ENCODE measurements around the gene FHIP1A. TPM values are rescaled to one million over a fixed set of nuclear protein-coding genes. Genes with fewer than 3 reads are reported as not detected.
A peak's percentile ranks its signal among the peaks of the same experiment; 100 is the strongest.

The FHIP1A gene
- total RNA-seq, 2 donors from 2014 or later = 13.0 to 14.2 TPM

GRCh38 chr4:151415978-151416377, 7.0 kb downstream of the FHIP1A start:
- DNase-seq = no peak
- peak in 1 of 2 donors; percentile 44 for ATAC-seq
- intact Hi-C loops (cut with DNase I) = no loop called here

- intact Hi-C loops (cut with DNase I) = no loop called here
- no peak for DNase-seq
- ATAC-seq = no peak
Measured at GRCh38 chr4:151417164-151417571, 8.2 kb downstream of the FHIP1A start.

GRCh38 chr4:151417766-151418376, 8.9 kb downstream of the FHIP1A start:
- no peak for ATAC-seq

GRCh38 chr4:151418385-151418784, 9.4 kb downstream of the FHIP1A start:
- DNase-seq (no peak), ATAC-seq (peak in 1 of 2 donors; percentile 72)
- intact Hi-C loops (cut with DNase I) = no loop called here

More at GRCh38 chr4:151417766-151418376, 8.9 kb downstream of the FHIP1A start:
- intact Hi-C loops (cut with DNase I) = no loop called here
- no peak for DNase-seq

- ATAC-seq (no peak), DNase-seq (no peak)
- intact Hi-C loops (cut with DNase I) = no loop called here
Measured at GRCh38 chr4:151418856-151419255, 9.9 kb downstream of the FHIP1A start.

GRCh38 chr4:151420250-151420807, 11.4 kb downstream of the FHIP1A start:
- intact Hi-C loops (cut with DNase I) = no loop called here
- no peak for ATAC-seq
- DNase-seq = no peak

GRCh38 chr4:151422854-151423253, 13.9 kb downstream of the FHIP1A start:
- no peak for ATAC-seq
- DNase-seq = no peak
- intact Hi-C loops (cut with DNase I) = no loop called here

- ATAC-seq (no peak), DNase-seq (no peak)
- intact Hi-C loops (cut with DNase I) = no loop called here
Measured at GRCh38 chr4:151426513-151426912, 17.5 kb downstream of the FHIP1A start.

GRCh38 chr4:151427266-151427665, 18.3 kb downstream of the FHIP1A start:
- intact Hi-C loops (cut with DNase I) = no loop called here
- no peak for DNase-seq
- no peak for ATAC-seq

GRCh38 chr4:151428346-151428745, 19.4 kb downstream of the FHIP1A start:
- ATAC-seq = no peak
- DNase-seq = no peak
- intact Hi-C loops (cut with DNase I) = no loop called here

- no peak for DNase-seq
- no peak for ATAC-seq
- intact Hi-C loops (cut with DNase I) = no loop called here
Measured at GRCh38 chr4:151429957-151430570, 21.1 kb downstream of the FHIP1A start.

- intact Hi-C loops (cut with DNase I) = no loop called here
- DNase-seq = no peak
- ATAC-seq = no peak
Measured at GRCh38 chr4:151430740-151431457, 21.9 kb downstream of the FHIP1A start.

GRCh38 chr4:151431728-151432127, 22.8 kb downstream of the FHIP1A start:
- intact Hi-C loops (cut with DNase I) = no loop called here

GRCh38 chr4:151432654-151433053, 23.7 kb downstream of the FHIP1A start:
- intact Hi-C loops (cut with DNase I) = no loop called here
- DNase-seq = no peak
- no peak for ATAC-seq

More at GRCh38 chr4:151431728-151432127, 22.8 kb downstream of the FHIP1A start:
- ATAC-seq (no peak), DNase-seq (no peak)

- intact Hi-C loops (cut with DNase I) = no loop called here
- ATAC-seq = peak in 1 of 2 donors; percentile 51
- no peak for DNase-seq
Measured at GRCh38 chr4:151434183-151434860, 25.3 kb downstream of the FHIP1A start.

- intact Hi-C loops (cut with DNase I) = no loop called here
- peak in 1 of 2 donors; percentile 52 for ATAC-seq
- no peak for DNase-seq
Measured at GRCh38 chr4:151436093-151436518, 27.1 kb downstream of the FHIP1A start.

- no peak for ATAC-seq
- DNase-seq = no peak
- intact Hi-C loops (cut with DNase I) = no loop called here
Measured at GRCh38 chr4:151437505-151437904, 28.5 kb downstream of the FHIP1A start.

GRCh38 chr4:151438154-151438553, 29.2 kb downstream of the FHIP1A start:
- ATAC-seq (no peak), DNase-seq (no peak)
- intact Hi-C loops (cut with DNase I) = no loop called here

GRCh38 chr4:151439320-151439719, 30.3 kb downstream of the FHIP1A start:
- ATAC-seq = no peak
- DNase-seq = no peak
- intact Hi-C loops (cut with DNase I) = no loop called here

- DNase-seq (no peak), ATAC-seq (no peak)
- intact Hi-C loops (cut with DNase I) = no loop called here
Measured at GRCh38 chr4:151442002-151442401, 33.0 kb downstream of the FHIP1A start.
